HG03558 (cell line): Measurements from ENCODE around the gene DENND1A.
A peak's percentile ranks its signal among the peaks of the same experiment; 100 is the strongest.
"Not testable (repeated sequence)": the region's sequence is repeated elsewhere in the genome, so short reads cannot be mapped to it uniquely, and the experiment has no call there.

Experiments
- ATAC-seq: cut with Tn5 transposase; IDR thresholded peaks from one replicate; pipeline ENCODE4 v1.9.1; 2021; ENCODE audit warnings: moderate number of reproducible peaks; ENCODE audit not compliant: unreplicated experiment; ENCODE audit errors: extremely low read depth

The DENND1A gene, protein sequence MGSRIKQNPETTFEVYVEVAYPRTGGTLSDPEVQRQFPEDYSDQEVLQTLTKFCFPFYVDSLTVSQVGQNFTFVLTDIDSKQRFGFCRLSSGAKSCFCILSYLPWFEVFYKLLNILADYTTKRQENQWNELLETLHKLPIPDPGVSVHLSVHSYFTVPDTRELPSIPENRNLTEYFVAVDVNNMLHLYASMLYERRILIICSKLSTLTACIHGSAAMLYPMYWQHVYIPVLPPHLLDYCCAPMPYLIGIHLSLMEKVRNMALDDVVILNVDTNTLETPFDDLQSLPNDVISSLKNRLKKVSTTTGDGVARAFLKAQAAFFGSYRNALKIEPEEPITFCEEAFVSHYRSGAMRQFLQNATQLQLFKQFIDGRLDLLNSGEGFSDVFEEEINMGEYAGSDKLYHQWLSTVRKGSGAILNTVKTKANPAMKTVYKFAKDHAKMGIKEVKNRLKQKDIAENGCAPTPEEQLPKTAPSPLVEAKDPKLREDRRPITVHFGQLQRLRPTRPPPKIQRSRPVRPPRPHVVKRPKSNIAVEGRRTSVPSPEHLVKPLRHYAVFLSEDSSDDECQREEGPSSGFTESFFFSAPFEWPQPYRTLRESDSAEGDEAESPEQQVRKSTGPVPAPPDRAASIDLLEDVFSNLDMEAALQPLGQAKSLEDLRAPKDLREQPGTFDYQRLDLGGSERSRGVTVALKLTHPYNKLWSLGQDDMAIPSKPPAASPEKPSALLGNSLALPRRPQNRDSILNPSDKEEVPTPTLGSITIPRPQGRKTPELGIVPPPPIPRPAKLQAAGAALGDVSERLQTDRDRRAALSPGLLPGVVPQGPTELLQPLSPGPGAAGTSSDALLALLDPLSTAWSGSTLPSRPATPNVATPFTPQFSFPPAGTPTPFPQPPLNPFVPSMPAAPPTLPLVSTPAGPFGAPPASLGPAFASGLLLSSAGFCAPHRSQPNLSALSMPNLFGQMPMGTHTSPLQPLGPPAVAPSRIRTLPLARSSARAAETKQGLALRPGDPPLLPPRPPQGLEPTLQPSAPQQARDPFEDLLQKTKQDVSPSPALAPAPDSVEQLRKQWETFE

DNA sequence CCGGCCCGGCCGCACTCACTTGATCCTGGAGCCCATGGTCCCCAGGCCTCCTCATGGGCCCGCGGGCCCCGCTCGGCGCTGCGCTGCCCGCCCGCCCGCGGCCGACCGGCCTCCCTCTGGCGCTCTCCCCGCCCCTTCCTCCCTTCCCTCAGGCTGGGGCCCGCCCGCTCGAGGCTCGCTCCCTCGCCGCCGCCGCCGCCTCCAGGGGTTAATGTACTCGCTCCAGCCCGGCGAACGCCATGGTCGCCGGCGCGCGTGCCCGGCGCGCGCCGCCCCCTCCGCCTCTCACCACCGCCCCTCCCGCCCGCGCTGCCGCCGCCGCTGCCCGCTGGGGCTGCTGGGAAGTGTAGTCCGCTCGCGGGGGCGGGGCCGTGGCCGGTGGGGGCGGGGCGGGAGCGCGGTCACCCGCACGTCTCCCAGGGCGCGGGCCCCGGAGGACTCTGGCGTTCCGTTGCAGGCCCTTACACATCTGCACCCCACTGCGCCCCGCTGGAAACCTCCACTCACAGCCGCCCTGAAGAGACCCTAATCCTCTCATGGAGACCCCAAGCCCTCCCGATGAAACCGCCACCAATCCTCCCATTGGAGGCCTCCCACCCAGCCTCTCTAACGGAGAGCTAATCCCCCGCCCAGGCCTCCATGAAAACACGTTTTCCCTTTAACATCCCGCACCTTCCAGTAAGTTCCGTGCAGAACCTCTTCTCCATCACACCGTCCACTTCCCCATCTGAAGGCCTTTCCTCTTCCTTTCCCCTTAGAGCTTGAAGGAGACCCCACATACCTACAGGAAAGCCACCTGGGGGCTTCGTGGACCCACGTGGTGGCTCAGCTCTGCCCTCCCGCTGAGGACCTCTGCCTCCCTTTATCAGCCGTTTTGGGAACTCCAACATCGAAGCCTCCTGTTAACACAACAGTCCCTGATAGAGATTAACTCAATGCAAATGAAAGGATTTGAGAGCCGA lies at the start of gene DENND1A:
Gene DENND1A (minus strand): TSS at position 257 of the 962 bp plus-strand sequence. CDS start 221 bp downstream, at position 36.
- ATAC-seq, result peak; percentile 40

DNA sequence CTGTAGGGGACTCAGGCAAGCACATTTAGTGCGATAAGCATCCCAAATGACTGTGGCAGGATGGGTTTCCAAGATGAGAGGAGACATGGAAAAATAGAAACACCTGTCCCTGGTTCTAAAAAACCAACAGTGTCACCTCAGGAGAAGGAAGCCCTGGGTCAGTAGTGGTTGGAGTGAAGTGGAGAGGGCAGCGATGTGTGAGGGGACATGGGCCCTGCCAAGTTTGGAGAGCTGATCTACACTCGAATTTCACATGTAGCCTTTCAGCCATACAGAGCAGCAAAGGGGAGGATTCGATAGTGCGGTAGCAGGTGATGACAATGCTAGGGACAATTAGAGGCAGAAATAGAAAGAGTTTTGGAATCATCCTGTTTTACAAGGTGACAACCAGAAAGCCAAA lies 49.1 kb upstream of the DENND1A start:
- ATAC-seq, result no peak

DNA sequence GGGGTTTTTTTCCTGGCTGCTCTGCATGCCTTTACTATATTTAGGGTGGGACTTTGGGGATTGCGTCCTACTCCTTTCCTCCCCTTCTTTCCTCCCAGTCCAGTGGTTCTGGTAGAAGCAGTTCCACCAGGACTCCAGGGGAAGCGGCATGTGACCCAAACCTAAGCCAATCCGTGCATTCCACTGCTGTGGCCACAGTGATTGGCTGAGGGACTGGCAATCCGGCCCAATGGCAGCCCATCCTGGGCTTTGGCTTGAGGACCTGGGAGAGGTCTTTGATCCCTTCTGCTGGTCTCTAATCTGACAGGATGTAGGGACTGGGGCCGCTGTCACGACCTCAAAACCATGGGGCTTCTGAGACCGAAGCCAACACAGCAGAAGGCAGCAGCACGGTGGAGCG lies 46.7 kb upstream of the DENND1A start:
- not testable (repeated sequence) for ATAC-seq

DNA sequence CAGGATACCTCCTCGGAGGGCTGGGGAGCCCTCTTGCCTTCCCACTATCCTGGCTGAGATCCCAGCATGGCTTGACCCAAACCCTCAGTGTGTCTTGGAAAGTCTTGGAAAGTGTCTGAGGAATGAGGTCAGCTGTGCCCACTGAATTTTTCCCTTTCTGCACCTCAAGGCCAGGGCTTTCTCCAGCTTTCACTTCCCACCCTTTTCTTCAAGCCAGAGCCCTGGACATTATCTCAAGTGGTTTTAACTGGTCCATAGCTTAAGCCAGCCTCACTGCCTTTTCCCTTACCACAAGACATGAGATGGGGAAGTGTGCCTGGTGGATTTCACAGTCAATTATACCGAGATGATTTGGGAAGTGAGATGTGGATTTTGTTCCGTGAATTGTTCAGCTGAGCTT lies 45.9 kb upstream of the DENND1A start:
- no peak for ATAC-seq

DNA sequence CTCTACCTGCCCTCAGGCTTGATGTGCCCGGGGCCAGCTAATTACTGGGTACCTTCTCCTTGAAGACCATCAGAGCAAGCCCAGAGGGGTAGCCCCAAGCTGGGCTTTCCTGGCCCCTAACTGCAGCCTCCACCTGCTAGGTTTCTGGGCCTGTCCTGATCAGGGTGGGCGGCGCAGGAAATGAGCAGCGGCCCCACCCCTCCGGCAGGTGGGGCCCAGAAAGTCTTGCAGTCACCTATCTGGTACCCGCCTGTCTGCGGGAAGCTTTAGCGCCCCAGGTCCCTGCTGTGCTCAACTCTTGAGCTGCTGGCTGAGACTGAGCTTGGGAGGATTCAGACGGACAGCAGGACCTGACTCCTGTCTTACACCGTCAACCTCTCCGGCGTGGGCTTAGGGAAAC lies 44.5 kb upstream of the DENND1A start:
- no peak for ATAC-seq

DNA sequence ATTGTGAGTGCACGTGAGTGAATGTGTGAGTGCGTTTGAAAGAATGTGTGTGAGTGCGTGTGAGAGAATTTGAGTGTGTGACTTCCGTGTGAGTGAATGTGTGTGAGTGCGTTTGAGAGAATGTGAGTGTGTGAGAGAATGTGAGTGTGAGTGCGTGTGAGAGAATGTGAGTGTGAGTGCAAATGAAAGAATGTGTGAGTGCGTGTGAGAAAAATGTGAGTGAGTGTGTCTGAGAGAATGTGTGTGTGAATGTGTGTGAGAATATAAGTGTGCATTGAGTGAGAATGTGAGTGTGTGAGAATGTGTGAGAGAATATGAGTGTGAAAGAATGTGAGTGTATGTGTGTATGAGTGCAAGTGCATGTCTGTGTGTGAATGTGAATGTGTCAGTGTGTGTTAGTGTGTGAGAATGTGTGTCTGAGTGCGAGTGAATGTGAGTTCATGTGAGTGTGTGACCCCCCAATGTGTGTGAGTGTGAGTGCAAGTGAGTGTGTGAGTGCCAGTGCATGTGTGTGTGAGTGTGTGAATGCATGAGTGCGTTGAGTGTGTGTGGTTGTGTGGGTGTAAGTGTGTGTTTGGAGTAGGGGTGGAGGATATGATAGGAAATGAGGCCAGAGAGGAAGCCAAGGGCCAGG lies 43.8 kb upstream of the DENND1A start:
- ATAC-seq, result no peak

DNA sequence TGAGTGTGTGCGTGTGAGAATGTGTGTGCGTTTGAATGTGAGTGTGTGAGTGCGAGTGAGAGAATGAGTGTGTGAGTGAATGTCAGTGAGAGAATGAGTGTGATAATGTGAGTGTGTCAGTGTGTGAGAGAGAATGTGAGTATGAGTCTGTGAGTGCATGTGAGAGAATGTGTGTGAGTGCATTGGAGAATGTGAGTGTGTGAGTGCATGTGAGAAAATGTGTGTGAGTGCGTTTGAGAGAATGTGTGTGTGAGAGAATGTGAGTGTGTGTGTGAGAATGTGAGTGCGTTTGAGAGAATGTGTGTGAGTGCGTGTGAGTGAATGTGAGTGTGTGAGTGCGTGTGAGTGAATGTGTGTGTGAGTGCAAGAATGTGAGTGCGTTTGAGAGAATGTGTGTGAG lies 42.7 kb upstream of the DENND1A start:
- ATAC-seq, result no peak

DNA sequence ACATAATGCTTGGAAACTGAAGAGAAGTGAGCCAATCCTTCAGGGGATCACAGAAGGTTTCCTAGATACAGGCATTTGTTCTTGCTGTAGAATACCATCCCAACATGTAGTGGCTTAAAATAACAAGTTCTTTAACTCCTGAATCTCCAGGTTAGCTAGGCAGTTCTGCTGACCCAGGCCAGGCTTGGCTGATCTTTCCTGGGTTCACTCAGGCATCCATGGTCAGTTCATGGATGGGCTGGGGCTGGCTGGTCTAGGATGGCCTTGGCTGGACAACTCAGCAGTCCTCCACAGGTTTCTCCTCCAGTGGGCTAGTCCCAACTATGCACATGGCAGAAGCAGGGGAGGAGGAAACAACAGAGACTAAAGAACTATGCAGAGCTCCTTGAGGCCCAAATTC lies 37.4 kb upstream of the DENND1A start:
- ATAC-seq, result no peak

DNA sequence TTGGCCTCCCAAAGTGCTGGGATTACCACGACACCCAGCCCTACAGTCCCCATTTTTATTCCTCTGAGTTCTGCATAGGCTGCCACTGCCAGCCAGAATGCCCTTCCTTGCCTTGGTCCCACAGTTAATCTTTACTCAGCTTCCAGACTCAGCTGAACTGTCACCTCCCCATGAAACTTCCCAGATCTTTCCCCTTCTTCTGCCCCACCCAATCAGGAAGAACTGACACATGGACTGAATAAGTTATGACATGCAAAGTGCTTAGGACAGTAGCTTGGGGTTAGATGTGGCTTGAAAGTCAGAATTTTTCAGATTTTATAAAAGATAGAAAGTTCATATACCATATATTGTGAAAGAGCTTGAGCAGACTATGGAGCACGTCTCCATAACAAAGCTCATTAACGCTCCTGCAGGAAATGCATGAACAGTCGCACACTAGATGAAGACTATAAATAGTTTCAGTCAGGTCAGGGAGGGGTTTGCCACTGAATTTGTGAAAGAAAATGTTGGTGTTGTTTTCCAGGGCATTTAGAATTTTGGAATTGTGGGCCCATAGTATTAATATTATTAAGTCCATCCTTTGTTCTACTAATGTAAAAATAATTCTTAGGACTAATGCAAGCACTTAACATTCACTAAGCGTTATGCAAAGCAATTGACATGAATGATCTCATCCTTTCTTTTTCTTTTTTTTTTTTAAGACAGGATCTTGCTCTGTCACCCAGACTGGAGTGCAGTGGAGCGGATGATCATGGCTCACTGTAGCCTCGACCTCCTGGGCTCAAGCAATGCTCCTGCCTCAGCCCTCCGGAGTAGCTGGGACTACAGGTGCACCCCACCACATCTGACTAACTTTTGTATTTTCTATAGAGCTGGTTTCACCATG lies 36.1 kb upstream of the DENND1A start:
- ATAC-seq, result no peak

DNA sequence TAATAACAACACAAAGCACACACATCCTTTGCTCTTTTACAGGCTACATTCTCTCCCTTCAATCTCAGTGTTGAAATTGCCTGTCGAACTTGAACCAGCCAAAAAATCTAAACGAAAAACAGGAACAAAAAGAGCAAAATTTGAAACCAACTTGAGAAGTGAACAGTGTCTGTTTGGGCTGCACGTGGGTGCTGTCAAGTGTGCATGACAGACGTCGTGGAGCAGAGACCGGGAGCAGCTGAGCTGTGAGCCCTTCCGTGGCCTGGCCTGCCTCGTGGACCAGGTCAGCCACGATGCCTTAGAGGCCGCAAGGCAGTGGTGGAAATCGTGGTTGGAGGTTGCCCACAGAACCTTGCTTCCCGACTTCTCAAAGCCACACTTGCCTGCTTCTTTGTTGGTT lies 34.8 kb upstream of the DENND1A start:
- ATAC-seq, result no peak

DNA sequence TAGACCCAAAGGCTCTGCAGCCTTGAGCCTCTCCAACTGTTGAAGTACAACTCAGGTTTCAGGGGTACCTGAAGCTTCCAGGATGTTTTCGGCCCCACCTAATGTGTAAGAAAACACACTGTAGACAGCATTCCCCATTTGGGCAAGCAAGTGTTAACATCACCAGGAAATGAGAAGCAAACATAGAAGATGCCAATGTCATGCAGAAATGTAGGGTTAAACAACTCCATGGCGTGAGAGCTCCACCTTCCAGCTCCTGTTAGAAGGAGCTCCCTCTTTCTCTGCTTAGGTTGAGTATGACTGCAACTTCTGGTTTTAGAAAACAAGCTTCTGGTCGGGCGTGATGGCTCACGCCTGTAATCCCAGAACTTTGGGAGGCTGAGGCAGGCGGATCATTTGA lies 31.0 kb upstream of the DENND1A start:
- ATAC-seq, result no peak

DNA sequence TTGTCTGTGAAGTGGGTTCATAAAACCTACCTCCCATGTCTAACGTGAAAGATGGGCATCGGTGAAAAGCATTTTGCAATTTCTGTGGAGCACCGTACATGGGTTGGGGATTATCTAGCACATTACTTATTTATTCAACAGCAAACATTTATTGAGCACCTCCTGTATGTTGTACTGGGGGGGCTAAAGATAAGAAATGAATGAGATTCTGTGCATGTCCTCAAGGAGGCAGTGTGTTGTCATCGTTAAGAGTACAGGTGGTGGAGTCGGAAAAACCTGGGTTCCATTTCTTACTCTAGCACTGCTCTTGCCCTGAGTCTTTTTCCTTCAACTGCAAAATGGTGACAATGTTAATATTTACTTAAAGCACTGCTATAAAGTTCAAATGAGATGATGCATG lies 30.4 kb upstream of the DENND1A start:
- ATAC-seq, result no peak

DNA sequence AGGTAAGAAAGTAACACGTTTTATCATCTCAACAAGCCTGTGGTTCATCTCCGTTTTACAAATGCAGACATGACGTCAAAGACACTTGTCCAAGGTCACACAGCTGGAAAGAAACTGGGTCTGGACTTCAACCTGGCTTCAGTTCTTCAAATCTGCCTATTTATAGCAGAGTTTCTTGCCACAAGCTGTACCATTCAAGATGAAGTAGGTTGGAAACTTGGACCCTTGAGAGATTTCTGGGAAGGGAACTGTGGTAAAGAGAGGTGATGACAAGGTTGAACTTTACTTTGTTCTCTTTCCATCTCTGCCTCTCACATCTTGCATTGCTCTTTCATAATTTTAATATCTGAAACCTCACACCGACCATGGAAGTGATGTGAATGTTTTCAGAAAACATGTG lies 29.9 kb upstream of the DENND1A start:
- no peak for ATAC-seq

DNA sequence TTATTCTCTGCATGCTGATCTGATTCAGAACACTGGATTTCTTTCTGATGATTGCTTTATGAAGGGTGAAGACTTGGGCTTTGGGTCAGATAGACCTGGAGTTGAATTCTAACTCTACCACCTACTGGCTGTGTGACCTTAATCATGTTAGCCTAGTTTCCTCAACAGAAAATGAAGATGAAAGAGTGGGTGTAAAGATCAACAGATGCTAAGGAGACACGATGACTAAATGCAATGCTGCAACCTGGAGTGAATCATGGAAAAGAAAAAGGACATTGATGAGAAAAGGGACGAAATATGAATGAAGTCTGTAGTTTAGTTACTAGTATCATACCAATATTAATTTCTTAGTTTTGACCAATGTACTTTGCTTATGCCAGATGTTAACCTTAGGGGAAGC lies 27.8 kb upstream of the DENND1A start:
- no peak for ATAC-seq

DNA sequence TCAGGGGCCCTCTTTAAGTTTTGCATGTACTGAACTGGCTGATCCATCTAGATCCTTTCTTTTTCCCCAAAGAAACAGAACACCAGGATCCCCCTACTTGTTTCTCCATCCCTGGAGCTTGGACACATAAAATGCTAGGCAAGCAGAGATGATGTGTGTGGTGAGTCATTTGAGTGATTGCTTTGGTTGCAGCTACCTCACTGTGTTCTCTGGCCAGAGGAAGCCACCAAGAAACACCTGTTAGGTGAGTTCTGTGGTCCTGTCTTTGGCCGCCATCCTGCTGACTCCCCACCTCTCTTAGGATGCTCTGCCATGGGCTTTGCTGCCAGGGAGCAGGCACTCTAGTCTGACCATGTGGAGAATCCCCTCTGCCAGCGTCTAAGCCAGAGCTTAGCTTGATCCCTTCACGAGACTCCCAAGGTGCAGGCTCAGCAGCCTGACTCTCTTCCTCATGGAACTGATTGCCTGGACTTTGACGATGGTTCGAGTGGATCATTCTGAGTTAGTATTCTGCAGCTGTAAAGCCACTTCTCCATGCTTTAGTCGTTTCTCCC lies 27.3 kb upstream of the DENND1A start:
- ATAC-seq, result no peak

DNA sequence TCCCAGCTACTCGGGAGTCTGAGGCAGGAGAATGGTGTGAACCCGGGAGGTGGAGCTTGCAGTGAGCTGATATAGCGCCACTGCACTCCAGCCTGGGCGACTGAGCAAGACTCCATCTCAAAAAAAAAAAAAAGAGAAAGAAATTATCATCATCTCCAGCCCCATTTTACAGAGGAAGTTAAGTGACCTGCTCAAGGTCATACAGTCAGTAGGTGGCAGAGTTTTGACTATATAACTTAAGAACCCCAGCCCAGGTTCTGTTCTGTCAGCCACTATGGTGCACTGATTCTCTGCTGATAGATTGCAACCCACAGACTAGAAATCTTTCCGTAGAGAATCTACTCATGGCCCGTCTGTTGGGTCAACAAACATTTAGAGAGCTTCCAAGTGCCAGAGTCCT lies 25.7 kb upstream of the DENND1A start:
- no peak for ATAC-seq

DNA sequence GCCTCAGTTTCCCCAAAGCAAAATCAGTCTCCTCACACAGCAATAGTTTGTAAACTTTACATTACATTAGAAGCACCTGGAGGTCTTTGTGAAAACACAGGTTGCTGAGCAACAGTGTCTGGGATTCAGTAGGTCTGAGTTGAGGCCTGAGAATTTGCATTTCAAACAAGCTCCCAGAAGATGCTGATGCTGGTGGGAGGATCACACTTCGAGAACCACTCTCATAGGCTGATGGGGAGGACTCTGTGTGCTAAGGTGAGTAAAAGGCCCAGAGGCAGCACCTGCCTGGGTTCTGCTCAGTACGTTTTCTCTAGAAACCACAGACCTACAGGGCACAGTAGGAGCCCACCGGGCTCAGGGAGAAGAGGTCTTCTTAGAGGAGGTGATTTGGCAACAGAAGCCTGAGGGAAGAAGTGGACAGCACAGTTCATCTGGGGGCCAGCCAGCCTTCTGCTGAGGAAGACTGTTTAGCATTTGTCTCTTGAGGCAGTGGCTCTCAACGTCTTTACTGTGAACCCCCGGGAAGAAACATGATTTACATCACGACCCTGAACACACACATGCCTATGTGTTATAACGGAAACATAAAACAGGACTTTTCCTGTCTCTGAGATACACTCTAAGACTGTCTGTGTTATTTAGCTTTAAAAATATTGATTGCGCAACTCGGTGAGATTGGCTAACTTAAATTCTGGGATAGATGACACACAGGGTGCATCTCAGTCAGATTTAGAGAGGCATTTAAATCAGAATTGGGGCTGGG lies 24.8 kb upstream of the DENND1A start:
- no peak for ATAC-seq
